ENCODE data around the gene NELFCD.

Gene NELFCD

DNA sequence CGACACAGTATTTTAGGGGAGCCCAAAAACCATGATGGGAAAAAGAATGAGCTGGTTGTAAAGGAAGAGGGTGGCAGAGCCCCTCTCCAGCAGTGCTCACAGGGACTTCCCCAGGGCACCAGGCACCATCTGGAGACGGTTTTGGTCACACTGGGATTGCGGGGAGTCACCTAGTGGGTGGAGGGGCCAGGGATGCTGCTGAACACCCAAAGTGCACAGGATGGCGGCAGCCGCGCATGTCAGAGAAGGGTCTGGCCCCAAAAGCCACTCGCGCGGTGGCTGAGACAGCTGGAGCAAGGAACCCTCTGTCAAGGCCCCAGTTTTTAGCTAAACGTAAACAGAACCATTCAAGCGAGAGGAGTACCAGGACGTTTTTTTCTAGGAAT, 15.2 kb downstream of the NELFCD start:
- no peak for TF ChIP-seq CTCF (conservative IDR thresholded peaks at IDR 0.05; ENCODE audit: low read length)
- no peak for DNase-seq (ENCODE audit: low read depth)
- H3K4me3 ChIP-seq (ENCODE audit: low read length) = no peak overlapping the region

DNA sequence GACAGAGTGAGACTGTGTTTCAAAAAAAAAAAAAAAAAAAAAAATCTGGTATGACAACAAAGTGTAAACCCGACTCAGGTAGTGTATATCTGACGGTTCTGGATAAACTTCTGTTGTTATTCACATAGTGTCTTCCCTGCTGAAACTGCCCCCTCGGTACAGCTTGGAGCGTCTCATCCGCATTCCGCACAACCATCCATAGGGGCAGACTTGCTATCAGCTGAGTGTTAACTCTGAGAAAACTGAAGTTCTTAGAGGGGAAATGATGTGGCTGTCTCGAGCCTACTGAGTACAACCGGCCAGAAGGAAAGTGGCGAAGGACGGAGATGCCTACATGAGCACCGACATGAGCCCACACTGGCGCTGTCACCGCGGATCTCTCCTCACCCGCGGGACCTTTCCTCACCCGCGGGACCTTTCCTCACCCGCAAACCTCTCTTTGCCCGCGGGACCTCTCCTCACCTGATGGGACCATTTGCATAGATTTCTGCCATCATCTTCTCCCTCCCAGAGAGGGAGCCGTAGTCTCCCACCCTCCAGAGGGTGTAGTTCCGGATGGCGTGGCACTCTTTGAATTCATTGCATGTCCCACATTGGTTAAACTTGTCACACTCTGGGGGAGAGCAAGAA, 16.2 kb downstream of the NELFCD start:
- no peak for TF ChIP-seq CTCF (conservative IDR thresholded peaks at IDR 0.05; ENCODE audit: low read length)
- no peak overlapping the region for H3K4me3 ChIP-seq (ENCODE audit: low read length)
- DNase-seq (ENCODE audit: low read depth) = no peak

GRCh38 chr20:58998656-58999055, 17.6 kb downstream of the NELFCD start:
- H3K4me3 ChIP-seq (ENCODE audit: low read length) = no peak overlapping the region
- no peak for DNase-seq (ENCODE audit: low read depth)
- TF ChIP-seq CTCF (conservative IDR thresholded peaks at IDR 0.05; ENCODE audit: low read length) = no peak

- no peak for DNase-seq (ENCODE audit: low read depth)
- no peak overlapping the region for H3K4me3 ChIP-seq (ENCODE audit: low read length)
- TF ChIP-seq CTCF (conservative IDR thresholded peaks at IDR 0.05; ENCODE audit: low read length) = no peak
Observed at GRCh38 chr20:59000326-59000725, 19.3 kb downstream of the NELFCD start.

DNA sequence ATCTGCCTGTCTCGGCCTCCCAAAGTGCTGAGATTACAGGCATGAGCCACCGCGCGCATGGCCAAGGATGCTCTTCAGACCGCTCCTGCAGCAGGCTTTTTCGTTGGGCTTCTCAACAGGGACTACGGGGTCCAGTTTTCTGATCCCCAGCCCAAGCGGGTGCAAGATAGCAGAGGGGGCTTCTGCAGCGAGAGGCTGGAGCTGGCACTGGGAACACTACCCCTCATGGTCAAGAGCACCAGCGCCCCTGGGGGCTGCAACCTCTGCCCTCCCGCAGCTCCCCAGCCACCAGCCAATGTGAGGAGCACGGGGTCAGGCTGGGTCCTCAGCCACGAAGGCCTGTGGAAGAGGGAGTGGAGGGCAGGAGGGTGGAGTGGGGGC, 20.0 kb downstream of the NELFCD start:
- no peak overlapping the region for H3K4me3 ChIP-seq (ENCODE audit: low read length)
- DNase-seq (ENCODE audit: low read depth) = no peak
- TF ChIP-seq CTCF (conservative IDR thresholded peaks at IDR 0.05; ENCODE audit: low read length) = no peak

DNA sequence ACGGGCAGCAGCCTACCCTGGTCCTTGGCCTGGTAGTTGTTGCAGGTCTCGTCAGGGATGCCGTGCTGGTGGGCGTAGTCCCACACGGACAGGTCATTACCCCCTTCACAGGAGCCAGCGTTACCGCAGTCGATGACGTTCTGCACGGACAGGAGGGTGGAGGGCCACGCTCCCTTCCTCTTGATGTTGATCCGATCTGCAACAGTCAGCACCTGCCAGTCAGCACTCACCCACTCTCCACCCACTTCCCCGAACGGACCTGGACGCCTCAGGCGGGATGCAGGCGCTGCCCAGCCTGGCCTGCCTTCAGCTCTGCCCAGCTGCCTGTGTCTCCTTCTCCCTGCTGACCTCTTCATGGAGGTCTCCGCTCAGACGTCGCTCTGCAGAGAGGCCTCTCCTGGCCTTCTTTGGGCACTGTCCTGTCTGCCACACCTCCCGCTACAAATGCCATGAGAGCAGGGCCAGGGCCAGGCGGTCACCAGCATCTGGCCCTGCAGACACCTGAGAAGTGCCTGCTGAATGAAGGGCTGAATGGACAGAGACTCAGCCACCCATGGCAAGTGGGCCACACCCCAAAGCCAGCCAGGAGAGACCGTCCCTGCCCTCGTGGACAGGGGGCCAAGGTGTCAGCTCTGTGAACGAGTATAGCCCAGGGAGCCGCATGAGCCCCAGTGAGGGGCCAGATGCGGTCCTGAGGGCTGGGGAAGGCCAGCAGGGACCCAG, 20.6 kb downstream of the NELFCD start:
- no peak for DNase-seq (ENCODE audit: low read depth)
- H3K4me3 ChIP-seq (ENCODE audit: low read length) = no peak overlapping the region
- TF ChIP-seq CTCF (conservative IDR thresholded peaks at IDR 0.05; ENCODE audit: low read length) = no peak

- TF ChIP-seq CTCF (conservative IDR thresholded peaks at IDR 0.05; ENCODE audit: low read length) = no peak
- no peak for DNase-seq (ENCODE audit: low read depth)
- H3K4me3 ChIP-seq (ENCODE audit: low read length) = no peak overlapping the region
Observed at GRCh38 chr20:59002388-59002787, 21.3 kb downstream of the NELFCD start.
